DMS114 treated with DMSO at 0.1 percent for 48 hours (cell line): ENCODE results near the gene ZC3H7A.

Experiments used
- DNase-seq: peaks from one replicate; lab custom pipeline; 2025; ENCODE audit not compliant: unreplicated experiment; lab: John Stamatoyannopoulos, UW

Gene ZC3H7A

DNA sequence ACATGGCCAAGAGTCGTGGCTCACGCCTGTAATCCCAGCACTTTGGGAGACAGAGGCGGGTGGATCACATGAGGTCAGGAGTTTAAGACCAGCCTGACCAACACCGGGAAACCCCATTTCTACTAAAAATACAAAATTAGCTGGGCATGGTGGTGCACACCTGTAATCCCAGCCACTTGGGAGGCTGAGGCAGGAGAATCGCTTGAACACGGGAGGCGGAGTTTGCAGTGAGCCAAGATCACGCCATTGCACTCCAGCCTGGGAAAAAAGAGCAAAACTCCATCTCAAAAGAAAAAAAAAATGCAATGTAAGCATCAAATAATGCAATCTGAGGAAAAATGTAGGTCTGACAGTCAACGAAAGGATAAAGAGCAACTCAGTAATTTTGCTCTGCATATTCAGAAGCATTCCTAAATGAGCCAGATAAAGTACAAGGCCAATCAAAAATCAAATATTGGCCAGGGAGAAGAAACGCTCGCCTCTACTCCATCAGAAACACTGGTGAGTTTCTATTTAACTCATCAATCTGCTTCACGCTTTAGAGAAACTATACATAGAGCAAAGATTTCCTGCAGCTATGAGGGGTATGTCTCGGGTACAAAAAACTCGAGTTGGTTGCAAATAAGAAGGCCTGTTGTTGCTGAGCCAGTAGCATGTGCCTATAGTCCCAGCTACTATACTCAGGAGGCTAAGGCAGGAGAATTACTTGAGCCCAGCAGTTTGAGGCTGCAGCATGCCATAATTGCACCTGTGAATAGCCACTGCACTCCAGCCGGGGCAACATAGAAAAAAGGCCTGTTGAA, 58.1 kb downstream of the ZC3H7A start:
- DNase-seq: no peak

GRCh38 chr16:11737713-11738112, 59.3 kb downstream of the ZC3H7A start:
- DNase-seq: no peak

- no peak for DNase-seq
Observed at GRCh38 chr16:11736903-11737302, 60.2 kb downstream of the ZC3H7A start.

DNA sequence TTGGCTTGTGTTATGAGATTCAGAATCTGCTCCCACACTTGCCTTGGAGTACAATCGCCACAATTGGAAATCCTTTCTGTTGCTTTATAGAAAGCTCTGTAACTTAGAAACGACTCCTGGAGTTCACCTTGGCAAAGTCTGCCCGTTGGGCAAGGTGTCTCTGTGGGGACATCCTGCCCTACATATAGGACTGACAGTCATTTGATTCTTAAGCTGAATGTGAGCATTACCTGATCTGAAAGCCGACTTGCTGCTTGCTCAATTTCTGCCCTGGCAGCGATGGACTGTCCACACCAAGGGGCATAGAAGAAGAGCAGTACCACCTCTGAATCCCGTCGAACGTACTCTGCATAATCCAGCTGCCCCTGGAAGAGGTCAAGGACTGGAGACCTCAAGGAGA, 61.3 kb downstream of the ZC3H7A start:
- DNase-seq: no peak

GRCh38 chr16:11734653-11735043, 62.4 kb downstream of the ZC3H7A start:
- DNase-seq: no peak

- DNase-seq: no peak
Observed at GRCh38 chr16:11734025-11734652, 62.9 kb downstream of the ZC3H7A start.

DNA sequence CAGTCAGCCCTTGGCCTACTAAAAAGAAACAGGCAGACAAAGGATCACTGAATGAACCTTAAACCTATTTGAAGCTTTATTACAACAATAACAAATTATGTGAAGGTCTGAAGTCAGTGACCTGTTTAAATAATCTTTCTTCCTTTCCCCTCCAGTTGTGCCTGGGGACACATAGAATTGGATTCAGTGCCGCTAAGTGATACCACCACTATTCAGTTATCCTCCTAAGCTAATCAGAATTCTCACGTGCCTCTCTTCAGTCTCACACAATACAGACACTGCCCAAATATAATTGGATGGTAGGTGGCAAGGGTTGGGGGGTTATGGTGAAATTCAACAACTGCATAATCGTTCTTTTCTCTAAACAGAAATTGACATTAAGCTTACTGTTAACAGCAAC, 65.8 kb downstream of the ZC3H7A start:
- DNase-seq: no peak

DNA sequence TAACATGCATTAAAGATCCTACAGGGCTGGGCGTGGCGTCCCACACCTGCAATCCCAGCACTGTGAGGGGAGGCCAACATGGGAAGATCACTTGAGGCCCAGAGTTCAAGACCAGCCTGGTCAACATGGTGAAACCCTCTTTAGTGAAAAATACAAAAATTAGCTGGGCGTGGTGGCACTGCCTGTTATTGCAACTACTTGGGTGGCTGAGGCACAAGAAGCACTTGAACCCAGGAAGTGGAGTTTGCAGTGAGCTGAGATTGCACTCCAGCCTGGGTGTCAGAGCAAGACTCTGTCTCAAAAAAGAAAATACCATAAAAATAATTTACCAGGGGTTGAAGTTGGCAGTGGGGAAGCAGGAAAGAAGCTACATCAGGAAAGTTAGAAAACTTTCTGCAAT, 67.3 kb downstream of the ZC3H7A start:
- DNase-seq: no peak

GRCh38 chr16:11727796-11728543, 69.1 kb downstream of the ZC3H7A start:
- no peak for DNase-seq

- DNase-seq: no peak
Observed at GRCh38 chr16:11726008-11726407, 71.0 kb downstream of the ZC3H7A start.

- no peak for DNase-seq
Observed at GRCh38 chr16:11725457-11725856, 71.6 kb downstream of the ZC3H7A start.

GRCh38 chr16:11722468-11722808, 74.6 kb downstream of the ZC3H7A start:
- DNase-seq: no peak

DNA sequence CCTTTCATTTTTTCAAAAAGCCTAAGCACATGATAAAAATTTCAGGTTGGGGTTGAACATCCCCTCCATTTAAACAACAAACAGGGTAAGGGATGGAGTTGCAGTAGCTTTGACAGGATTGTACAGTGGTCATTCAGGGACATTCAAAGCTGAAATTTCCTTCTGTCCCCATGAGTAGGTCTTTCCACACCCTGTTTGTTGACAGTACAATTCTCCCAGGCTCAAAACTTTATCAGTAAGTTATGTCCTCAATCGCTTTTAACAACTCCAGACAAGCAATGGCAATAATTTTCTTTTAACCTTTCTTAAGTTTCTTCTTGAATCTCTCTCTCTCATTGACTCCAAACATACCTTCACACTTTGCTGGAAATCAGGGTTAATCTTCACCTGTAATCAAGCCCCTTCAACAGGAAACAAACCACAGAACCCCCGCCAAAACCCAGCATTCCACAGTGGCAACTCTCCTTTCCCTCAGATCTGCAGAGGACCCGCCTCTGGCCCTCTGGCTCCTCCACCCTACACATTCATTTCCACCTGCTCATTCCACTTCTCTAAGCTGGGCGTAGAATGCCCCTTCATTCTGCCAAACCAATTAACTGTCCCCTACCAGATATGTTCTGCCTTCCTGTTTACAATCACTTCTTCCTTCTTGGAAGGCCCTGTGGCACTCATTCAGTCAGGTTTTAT, 75.1 kb downstream of the ZC3H7A start:
- no peak for DNase-seq

DNA sequence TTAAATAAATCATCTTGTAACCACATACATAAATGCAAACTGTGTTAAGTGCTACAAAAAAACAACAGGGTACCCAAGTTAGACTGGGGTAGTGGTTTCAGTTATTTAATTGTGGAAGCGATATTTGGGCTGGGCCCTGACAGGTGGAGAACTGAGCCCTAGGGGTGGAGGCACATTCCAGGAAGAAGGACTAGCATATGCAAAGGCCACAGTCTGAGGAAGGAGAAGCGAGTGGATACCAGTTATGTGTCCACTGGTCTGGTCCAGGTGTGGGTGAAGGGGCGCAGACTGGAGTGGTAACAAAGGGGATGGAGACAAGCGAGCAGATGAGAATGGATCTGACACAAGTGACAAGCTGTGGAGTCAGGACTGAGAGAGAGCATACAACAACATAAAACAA, 77.3 kb downstream of the ZC3H7A start:
- DNase-seq: no peak

- no peak for DNase-seq
Observed at GRCh38 chr16:11719171-11719570, 77.9 kb downstream of the ZC3H7A start.

- DNase-seq: no peak
Observed at GRCh38 chr16:11717811-11718210, 79.2 kb downstream of the ZC3H7A start.

DNA sequence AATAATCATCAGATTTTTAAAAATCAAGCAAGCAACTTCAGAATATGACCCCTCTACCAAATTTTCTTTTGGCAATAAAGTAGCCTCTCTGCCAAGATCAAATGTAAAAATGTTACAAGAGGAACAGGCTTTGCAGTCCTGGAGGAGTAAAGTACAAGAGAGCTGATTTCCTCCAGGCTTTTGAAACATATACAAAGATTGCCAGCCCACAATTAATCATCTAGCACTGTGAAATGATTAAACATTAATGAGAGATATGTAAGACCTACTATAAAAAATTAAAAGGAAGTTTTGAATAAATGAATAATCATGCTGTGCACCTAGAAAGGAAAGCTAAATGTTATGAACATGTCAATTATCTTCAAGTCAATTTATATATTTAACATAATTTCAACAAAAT, 80.7 kb downstream of the ZC3H7A start:
- no peak for DNase-seq

DNA sequence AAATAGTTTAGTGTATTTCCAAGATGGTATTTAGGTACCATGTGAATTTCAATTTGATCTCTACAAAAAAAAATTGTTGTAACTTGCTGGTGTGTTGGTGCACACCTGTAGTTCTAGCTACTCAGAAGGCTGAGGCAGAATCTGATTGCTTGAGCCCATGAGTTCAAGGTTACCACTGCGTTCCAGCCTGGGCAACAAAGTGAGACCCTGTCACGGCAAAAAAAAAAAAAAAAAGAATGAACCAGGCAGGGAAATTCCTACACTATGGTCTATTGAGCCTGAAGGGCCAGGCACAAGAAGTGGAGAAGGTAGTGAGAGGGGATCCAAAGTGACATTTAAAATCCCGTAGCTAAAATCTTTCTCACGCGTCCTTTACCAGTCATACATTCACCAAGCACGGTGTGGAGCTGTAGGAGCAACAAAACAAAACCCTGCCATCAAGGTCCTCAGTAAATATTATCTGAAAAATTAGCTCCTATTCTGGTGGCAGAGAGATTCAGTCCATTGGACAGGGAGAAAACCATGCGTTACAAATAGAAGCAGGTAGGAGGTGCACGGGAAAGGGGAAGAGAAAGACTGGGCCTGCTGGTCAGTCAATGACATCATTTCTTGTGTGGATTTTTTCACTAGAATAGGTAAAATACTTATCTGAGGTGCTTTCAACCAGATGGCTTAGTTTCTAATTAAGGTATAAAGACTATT, 81.7 kb downstream of the ZC3H7A start:
- DNase-seq: no peak

- no peak for DNase-seq
Observed at GRCh38 chr16:11712122-11712521, 84.9 kb downstream of the ZC3H7A start.

- no peak for DNase-seq
Observed at GRCh38 chr16:11711662-11712061, 85.4 kb downstream of the ZC3H7A start.

- DNase-seq: no peak
Observed at GRCh38 chr16:11708421-11708820, 88.6 kb downstream of the ZC3H7A start.
